ENCODE data around the gene KRTAP19-8. TPM values are rescaled to one million over a fixed set of nuclear protein-coding genes. Genes with fewer than 3 reads are reported as not detected.
A peak's percentile ranks its signal among the peaks of the same experiment; 100 is the strongest.

Gene KRTAP19-8
- total and polyA plus RNA-seq, 4 donors = not detected

DNA sequence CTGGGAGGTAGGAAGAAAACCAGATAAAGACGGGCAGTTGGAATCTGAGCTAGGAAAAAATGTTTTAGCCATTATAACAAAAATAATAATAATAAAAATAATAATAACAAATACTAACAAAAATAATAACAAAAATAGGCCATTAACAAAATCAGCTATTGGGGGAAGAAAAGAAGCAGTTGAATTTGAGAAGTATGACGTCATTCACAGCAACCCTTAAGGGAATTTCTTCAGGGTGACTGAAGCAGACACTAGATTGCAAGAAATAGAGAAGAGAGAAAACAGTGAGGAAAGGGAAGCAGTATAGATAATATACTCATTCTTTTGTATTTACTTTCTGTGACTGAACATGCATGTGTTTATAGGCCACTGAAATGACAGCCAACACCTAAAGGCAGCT, 20.0 kb downstream of the KRTAP19-8 start:
- peaks cover 2% of the 10 kb centered on the region for H3K27me3 ChIP-seq (ENCODE audit: control insufficient read depth, insufficient read depth, low read length)
- H3K9me3 ChIP-seq (ENCODE audit: control insufficient read depth, insufficient read depth, low read length) = no peaks in the 10 kb centered on the region
- no CpG with 5 or more reads among the region's 2 CpGs for WGBS (ENCODE audit: insufficient coverage)
- peaks cover 6% of the 10 kb centered on the region for H3K4me1 ChIP-seq (ENCODE audit: control insufficient read depth, insufficient read depth, low read length)
- no peak for DNase-seq (ENCODE audit: low read depth in 4 of 6, low spot score in 6 of 6)
- no peak overlapping the region for H3K4me3 ChIP-seq (ENCODE audit: low read depth, low read length)
- H3K27ac ChIP-seq (ENCODE audit: low read depth, low read length) = no peak overlapping the region
- no peaks in the 10 kb centered on the region for H3K36me3 ChIP-seq (ENCODE audit: control insufficient read depth, insufficient read depth, low read length)

DNA sequence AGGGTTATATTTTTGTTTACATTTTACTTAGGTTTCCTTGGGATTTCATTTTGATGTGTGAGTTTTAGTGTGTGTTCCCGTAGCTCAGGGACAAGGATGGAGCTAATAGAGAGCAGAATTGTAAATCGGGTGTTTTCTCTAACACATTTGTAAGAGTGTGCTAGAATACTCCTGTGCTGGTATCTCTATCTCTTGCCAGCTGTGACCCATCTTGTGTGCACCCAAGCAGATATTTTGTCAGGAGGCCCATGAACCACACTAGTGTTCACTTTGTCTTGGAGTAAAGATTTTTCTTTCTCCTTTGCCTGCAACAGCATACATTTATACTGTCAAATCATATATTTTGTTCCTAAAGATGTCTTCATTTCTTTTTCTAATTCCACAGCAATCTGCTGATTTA, 23.4 kb downstream of the KRTAP19-8 start:
- Histone ChIP-seq H3K27ac (ENCODE audit: low read depth, low read length) (no peak overlapping the region), H3K4me3 (ENCODE audit: low read depth, low read length) (no peak overlapping the region), H3K9me3 (ENCODE audit: control insufficient read depth, insufficient read depth, low read length) (no peaks in the 10 kb centered on the region), H3K36me3 (ENCODE audit: control insufficient read depth, insufficient read depth, low read length) (no peaks in the 10 kb centered on the region), H3K27me3 (ENCODE audit: control insufficient read depth, insufficient read depth, low read length) (no peaks in the 10 kb centered on the region), H3K4me1 (ENCODE audit: control insufficient read depth, insufficient read depth, low read length) (no peaks in the 10 kb centered on the region)
- WGBS (ENCODE audit: insufficient coverage) = 100% methylated on average over 1 of the region's 2 CpGs
- DNase-seq (ENCODE audit: low read depth in 4 of 6, low spot score in 6 of 6) = no peak

DNA sequence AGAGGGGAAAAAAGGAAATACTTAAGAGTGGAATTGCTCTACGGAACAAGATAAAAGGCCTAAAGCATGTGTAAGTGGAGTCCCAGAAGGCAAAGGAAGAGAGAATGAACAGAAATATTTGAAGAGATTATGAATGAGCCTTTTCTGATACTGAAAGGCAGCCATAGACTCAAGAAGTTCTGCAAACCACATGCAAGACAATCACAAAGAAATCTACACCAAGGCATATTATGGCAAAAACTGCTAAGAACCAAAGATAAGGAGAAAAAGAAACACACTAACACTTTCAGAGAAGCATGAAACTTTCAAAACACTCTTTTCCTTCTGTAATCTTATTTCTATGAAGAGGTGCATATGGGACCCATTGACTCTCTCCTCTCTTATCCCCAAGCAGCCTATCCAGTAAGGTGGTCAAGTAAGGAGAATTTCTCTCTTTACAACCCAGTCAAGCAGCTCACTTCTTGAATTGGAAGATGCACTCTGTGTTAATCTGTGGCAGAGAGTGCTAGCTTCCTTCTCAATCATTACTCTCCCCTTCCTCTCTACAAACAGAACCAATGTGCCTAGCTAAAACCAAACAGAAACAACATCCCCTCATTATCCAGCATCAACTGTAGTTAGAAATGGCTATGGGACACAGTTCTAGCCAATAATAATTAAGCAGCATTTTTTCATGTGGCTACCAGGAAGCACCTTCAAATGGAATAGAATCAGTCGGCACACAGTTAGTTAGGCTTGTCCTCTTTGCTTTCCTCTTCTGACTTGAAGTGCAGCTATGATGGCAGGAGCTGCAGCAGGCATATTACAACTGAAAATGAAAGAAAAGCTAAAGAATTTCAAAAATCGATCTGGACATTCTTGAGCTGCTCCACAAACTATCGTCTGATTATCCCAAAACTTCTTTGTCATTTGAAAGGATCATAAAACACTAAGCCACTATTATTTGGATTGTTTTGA, 25.9 kb downstream of the KRTAP19-8 start:
- Histone ChIP-seq H3K27ac (ENCODE audit: low read depth, low read length) (no peak overlapping the region), H3K36me3 (ENCODE audit: control insufficient read depth, insufficient read depth, low read length) (no peaks in the 10 kb centered on the region), H3K27me3 (ENCODE audit: control insufficient read depth, insufficient read depth, low read length) (no peaks in the 10 kb centered on the region), H3K4me3 (ENCODE audit: low read depth, low read length) (no peak overlapping the region), H3K9me3 (ENCODE audit: control insufficient read depth, insufficient read depth, low read length) (no peaks in the 10 kb centered on the region), H3K4me1 (ENCODE audit: control insufficient read depth, insufficient read depth, low read length) (no peaks in the 10 kb centered on the region)
- 92% methylated on average over 1 of the region's 4 CpGs for WGBS (ENCODE audit: insufficient coverage)
- no peak for DNase-seq (ENCODE audit: low read depth in 4 of 6, low spot score in 6 of 6)

DNA sequence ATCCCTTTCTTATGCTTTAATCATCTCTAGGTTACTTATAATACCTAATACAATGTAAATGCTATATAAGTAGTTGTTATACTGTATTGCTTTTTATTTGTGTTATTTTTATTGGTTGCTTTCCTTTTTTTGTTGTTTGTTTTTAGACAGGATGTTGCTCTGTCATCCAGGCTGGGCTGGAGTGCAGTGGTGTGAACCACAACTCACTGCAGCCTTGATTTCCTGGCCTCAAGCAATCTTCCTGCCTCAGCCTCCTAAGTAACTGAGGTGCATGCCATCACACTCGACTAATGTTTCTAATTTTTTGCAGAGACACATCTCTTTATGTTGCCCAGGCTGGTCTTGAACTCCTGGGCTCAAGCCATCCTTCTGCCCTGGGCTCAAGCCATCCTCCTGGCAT, 26.9 kb downstream of the KRTAP19-8 start:
- Histone ChIP-seq H3K4me3 (ENCODE audit: low read depth, low read length) (no peak overlapping the region), H3K27me3 (ENCODE audit: control insufficient read depth, insufficient read depth, low read length) (no peaks in the 10 kb centered on the region)
- 62% methylated on average over 1 of the region's 1 CpG for WGBS (ENCODE audit: insufficient coverage)

DNA sequence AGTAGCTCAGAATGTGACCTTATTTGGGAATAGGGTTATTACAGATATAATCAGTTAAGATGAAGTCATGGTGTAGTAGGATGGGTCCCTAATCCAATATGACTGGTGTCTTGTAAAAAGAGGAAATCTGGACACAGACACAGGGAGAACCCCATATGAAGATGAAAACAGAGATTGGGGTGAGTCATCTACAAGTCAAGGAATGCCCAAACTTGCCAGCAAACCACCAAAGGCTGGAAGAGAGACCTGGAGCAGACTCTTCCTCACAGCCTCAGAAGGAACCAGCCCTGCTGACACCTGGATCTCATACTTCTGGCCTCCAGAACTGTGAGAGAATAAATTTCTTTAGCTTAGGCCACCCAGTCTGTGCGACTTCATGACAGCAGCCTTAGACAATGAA, 29.9 kb downstream of the KRTAP19-8 start:
- Histone ChIP-seq H3K27me3 (ENCODE audit: control insufficient read depth, insufficient read depth, low read length) (no peaks in the 10 kb centered on the region), H3K27ac (ENCODE audit: low read depth, low read length) (no peak overlapping the region), H3K4me1 (ENCODE audit: control insufficient read depth, insufficient read depth, low read length) (no peaks in the 10 kb centered on the region), H3K9me3 (ENCODE audit: control insufficient read depth, insufficient read depth, low read length) (no peaks in the 10 kb centered on the region), H3K4me3 (ENCODE audit: low read depth, low read length) (no peak overlapping the region), H3K36me3 (ENCODE audit: control insufficient read depth, insufficient read depth, low read length) (no peaks in the 10 kb centered on the region)
- no peak for DNase-seq (ENCODE audit: low read depth in 4 of 6, low spot score in 6 of 6)
- WGBS (ENCODE audit: insufficient coverage) = 100% methylated on average over 1 of the region's 1 CpG

More for the DNA sequence above, 26.9 kb downstream of the KRTAP19-8 start:
- DNase-seq (ENCODE audit: low read depth in 4 of 6, low spot score in 6 of 6) = no peak
- no peak overlapping the region for H3K27ac ChIP-seq (ENCODE audit: low read depth, low read length)
- no peaks in the 10 kb centered on the region for H3K36me3 ChIP-seq (ENCODE audit: control insufficient read depth, insufficient read depth, low read length)
- H3K4me1 ChIP-seq (ENCODE audit: control insufficient read depth, insufficient read depth, low read length) = no peaks in the 10 kb centered on the region
- no peaks in the 10 kb centered on the region for H3K9me3 ChIP-seq (ENCODE audit: control insufficient read depth, insufficient read depth, low read length)

DNA sequence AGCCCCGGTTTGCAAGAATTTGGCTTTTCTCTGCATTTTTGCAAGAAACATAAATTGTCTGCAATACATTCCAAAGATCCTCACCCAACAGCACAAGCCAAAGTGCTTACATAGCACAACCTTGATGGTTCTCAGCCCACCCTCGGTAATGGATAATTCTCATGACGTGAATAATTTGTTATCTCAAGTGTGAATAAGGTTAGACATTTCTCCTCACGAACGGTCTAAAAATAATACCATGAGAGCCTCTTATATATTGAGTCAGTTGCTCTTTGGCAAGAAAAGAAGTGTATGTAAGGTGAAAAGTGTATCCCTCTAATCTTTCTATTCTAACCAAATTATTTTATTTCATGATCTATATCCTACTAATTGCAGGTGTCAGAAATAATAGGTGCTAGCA, 33.3 kb downstream of the KRTAP19-8 start:
- no peaks in the 10 kb centered on the region for H3K27me3 ChIP-seq (ENCODE audit: control insufficient read depth, insufficient read depth, low read length)
- H3K27ac ChIP-seq (ENCODE audit: low read depth, low read length) = no peak overlapping the region
- 100% methylated on average over 1 of the region's 5 CpGs for WGBS (ENCODE audit: insufficient coverage)
- H3K9me3 ChIP-seq (ENCODE audit: control insufficient read depth, insufficient read depth, low read length) = no peaks in the 10 kb centered on the region
- H3K36me3 ChIP-seq (ENCODE audit: control insufficient read depth, insufficient read depth, low read length) = no peaks in the 10 kb centered on the region
- DNase-seq (ENCODE audit: low read depth in 4 of 6, low spot score in 6 of 6) = peak in 1 of 6 donors; percentile 34
- H3K4me3 ChIP-seq (ENCODE audit: low read depth, low read length) = no peak overlapping the region
- no peaks in the 10 kb centered on the region for H3K4me1 ChIP-seq (ENCODE audit: control insufficient read depth, insufficient read depth, low read length)

DNA sequence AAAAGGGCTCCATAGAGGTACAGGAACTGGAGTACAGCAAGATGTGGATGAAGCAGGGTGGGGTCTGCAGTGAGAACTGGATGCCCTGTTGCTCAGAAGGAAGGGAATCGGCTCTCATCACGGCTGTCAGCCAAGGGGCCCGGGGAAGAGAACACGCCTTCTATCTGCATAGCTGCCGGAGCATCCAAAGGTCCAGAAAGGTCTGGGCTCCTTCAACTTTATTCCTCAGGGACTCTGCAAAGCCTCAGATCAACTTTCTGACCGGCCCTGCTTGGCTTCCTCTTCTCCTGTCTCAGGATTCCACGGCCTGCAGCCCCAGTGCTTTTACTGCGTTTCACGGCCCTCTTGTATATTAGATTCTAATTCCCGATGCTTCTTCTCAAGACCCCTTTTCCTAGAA, 34.8 kb downstream of the KRTAP19-8 start:
- no peaks in the 10 kb centered on the region for H3K27me3 ChIP-seq (ENCODE audit: control insufficient read depth, insufficient read depth, low read length)
- H3K9me3 ChIP-seq (ENCODE audit: control insufficient read depth, insufficient read depth, low read length) = no peaks in the 10 kb centered on the region
- WGBS (ENCODE audit: insufficient coverage) = 89% methylated on average over 10 of the region's 10 CpGs
- no peaks in the 10 kb centered on the region for H3K36me3 ChIP-seq (ENCODE audit: control insufficient read depth, insufficient read depth, low read length)
- no peak for DNase-seq (ENCODE audit: low read depth in 4 of 6, low spot score in 6 of 6)
- H3K4me1 ChIP-seq (ENCODE audit: control insufficient read depth, insufficient read depth, low read length) = no peaks in the 10 kb centered on the region
- no peak overlapping the region for H3K4me3 ChIP-seq (ENCODE audit: low read depth, low read length)
- H3K27ac ChIP-seq (ENCODE audit: low read depth, low read length) = no peak overlapping the region

DNA sequence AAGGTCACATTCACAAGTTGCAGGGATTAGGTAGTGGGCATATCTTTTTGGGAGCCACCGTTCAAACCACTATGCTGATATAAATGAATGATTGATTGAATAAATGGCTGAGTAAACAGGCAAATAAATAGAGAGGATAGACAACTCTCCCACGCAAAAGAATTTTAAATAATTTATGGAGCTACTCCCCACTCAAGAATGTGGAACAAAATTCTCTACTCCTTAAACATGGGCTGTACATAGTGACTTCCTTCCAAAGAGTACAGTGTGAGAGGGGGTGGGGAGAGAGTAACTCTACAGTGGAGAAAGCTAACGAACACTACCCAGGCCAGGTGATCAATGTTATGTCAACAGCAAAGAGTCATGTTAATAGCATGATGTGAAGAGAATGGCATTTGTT, 40.7 kb downstream of the KRTAP19-8 start:
- H3K27ac ChIP-seq (ENCODE audit: low read depth, low read length) = no peak overlapping the region
- no peaks in the 10 kb centered on the region for H3K27me3 ChIP-seq (ENCODE audit: control insufficient read depth, insufficient read depth, low read length)
- H3K4me3 ChIP-seq (ENCODE audit: low read depth, low read length) = no peak overlapping the region
- no peaks in the 10 kb centered on the region for H3K36me3 ChIP-seq (ENCODE audit: control insufficient read depth, insufficient read depth, low read length)
- no CpG with 5 or more reads among the region's 3 CpGs for WGBS (ENCODE audit: insufficient coverage)
- DNase-seq (ENCODE audit: low read depth in 4 of 6, low spot score in 6 of 6) = no peak
- no peaks in the 10 kb centered on the region for H3K4me1 ChIP-seq (ENCODE audit: control insufficient read depth, insufficient read depth, low read length)
- H3K9me3 ChIP-seq (ENCODE audit: control insufficient read depth, insufficient read depth, low read length) = no peaks in the 10 kb centered on the region

DNA sequence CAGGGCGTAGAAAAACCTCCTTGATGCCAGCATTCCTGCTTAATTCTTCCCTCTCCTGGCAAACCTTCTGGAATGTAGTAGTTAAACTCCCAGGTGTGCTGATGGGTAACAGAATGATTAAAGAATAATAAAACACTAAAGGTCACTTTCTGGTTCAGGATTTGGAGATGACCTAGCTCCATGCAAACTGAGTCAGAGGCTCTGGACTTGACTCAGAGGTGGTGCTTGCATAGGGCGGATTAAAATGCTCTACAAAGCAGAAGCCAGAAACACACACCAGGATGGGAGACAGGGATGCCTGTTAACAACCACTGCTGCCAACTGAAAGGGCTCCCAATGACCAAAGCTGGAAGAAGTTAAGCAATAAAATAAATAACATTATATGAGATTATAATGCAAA, 41.5 kb downstream of the KRTAP19-8 start:
- H3K9me3 ChIP-seq (ENCODE audit: control insufficient read depth, insufficient read depth, low read length) = no peaks in the 10 kb centered on the region

DNA sequence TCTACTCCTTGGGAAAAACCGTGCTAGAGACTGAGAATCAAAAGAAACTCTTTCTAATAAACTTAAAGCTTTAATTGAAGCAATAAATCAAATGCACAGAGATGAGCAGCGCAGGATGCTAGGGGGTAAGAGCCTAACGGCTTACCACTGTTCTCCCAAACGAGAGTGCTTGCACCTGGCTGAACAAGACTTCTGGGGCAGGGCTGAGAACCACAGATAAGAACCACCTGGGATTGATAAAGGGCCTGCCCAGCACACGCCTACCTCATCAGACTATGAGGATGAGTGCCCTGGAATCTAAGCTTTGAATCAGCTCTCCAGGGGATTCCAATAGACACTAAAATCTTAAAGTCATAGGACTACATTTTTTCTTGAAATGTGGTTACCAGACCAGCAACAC, 43.3 kb downstream of the KRTAP19-8 start:
- Histone ChIP-seq H3K36me3 (ENCODE audit: control insufficient read depth, insufficient read depth, low read length) (no peaks in the 10 kb centered on the region), H3K4me3 (ENCODE audit: low read depth, low read length) (no peak overlapping the region), H3K9me3 (ENCODE audit: control insufficient read depth, insufficient read depth, low read length) (no peaks in the 10 kb centered on the region), H3K27ac (ENCODE audit: low read depth, low read length) (no peak overlapping the region), H3K27me3 (ENCODE audit: control insufficient read depth, insufficient read depth, low read length) (no peaks in the 10 kb centered on the region), H3K4me1 (ENCODE audit: control insufficient read depth, insufficient read depth, low read length) (no peaks in the 10 kb centered on the region)
- no peak for DNase-seq (ENCODE audit: low read depth in 4 of 6, low spot score in 6 of 6)
- 60% methylated on average over 3 of the region's 5 CpGs for WGBS (ENCODE audit: insufficient coverage)

More for the DNA sequence above, 41.5 kb downstream of the KRTAP19-8 start:
- Histone ChIP-seq H3K27ac (ENCODE audit: low read depth, low read length) (no peak overlapping the region), H3K27me3 (ENCODE audit: control insufficient read depth, insufficient read depth, low read length) (no peaks in the 10 kb centered on the region), H3K36me3 (ENCODE audit: control insufficient read depth, insufficient read depth, low read length) (no peaks in the 10 kb centered on the region), H3K4me1 (ENCODE audit: control insufficient read depth, insufficient read depth, low read length) (no peaks in the 10 kb centered on the region), H3K4me3 (ENCODE audit: low read depth, low read length) (no peak overlapping the region)
- no CpG with 5 or more reads among the region's 2 CpGs for WGBS (ENCODE audit: insufficient coverage)
- DNase-seq (ENCODE audit: low read depth in 4 of 6, low spot score in 6 of 6) = no peak
